Left renal cortex interstitium (tissue), 4 donors: Measurements from ENCODE around the gene LRRFIP1. TPM values are rescaled to one million over a fixed set of nuclear protein-coding genes. Genes with fewer than 3 reads are reported as not detected.
"Not testable (repeated sequence)": the region's sequence is repeated elsewhere in the genome, so short reads cannot be mapped to it uniquely, and the experiment has no call there.

Experiments used
- DNase-seq, 4 donors: peaks; one replicate each; pipeline ENCODE4 v3.0.0-alpha.2; 2013; ENCODE audit warnings: low read depth in 4 of 4, low spot score in 2 of 4, missing footprints in 1 of 4
- polyA plus RNA-seq, 4 donors: library from polyadenylated mRNA; unstranded; fragments of 120-200 nt; gene quantifications; one replicate each; pipeline ENCODE4 v1.2.1, GENCODE V29; 2013; ENCODE audit not compliant: insufficient read length in 4 of 4

Gene LRRFIP1
- polyA plus RNA-seq, 4 donors: 65.9 to 101 (median 88.4) TPM

DNA sequence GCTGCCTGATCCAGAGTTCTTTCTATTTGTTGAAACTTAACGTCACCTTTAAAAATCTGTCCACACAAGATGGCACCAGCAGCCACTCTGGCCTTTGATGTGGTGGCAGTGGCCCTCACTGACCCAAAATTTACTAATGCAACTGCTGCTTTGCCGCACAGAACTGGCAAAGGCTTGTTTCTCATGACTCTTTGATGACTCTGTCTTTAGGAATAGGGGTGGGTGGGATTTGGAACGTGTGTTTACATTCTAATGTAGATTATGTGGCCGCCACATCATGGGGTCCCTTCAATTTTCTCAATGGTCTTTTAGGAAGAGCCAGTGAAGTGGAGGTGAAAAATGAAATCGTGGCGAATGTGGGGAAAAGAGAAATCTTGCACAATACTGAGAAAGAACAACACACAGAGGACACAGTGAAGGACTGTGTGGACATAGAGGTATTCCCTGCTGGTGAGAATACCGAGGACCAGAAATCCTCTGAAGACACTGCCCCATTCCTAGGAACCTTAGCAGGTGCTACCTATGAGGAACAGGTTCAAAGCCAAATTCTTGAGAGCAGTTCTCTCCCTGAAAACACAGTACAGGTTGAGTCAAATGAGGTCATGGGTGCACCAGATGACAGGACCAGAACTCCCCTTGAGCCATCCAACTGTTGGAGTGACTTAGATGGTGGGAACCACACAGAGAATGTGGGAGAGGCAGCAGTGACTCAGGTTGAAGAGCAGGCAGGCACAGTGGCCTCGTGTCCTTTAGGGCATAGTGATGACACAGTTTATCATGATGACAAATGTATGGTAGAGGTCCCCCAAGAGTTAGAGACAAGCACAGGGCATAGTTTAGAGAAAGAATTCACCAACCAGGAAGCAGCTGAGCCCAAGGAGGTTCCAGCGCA is 135.2 kb downstream of the LRRFIP1 start:
- not testable (repeated sequence) for DNase-seq

- DNase-seq: no peak
Observed at GRCh38 chr2:237763812-237764211, 136.4 kb downstream of the LRRFIP1 start.

DNA sequence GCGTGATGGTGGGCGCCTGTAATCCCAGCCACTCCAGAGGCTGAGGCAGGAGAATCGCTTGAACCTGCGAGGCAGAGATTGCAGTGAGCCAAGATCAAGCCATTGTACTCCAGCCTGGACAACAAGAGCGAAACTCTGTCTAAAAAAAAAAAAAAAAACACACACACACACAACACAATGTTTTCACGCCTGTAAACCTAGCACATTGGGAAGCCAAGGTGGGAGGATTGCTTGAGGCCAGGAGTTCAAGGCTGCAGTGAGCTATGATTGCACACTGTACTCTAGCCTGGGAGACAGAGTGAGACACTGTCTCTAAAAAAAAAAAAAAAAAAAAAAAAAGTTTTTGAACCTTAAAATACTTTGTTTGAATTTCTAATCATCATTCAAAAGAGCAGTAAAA is 137.7 kb downstream of the LRRFIP1 start:
- DNase-seq: not testable (repeated sequence)

DNA sequence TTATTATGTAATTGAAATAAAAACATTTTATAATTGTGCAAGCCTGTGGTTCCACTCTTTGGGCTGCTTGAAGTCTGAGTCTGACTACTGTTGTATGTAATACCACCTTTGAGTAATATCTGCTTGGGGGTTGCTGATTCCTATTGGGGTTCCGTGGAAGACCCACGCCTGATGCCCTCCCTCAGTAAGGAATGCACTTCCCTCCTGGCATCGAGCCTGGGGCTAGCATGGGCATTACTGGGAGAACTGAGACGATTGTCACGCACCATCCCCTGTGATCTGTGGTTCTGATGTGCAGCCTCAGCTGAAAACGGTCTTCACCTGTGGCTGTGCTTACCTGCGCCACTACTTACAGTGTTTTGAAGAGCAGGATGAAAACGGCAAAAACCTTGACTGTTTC is 138.5 kb downstream of the LRRFIP1 start:
- no peak for DNase-seq

DNA sequence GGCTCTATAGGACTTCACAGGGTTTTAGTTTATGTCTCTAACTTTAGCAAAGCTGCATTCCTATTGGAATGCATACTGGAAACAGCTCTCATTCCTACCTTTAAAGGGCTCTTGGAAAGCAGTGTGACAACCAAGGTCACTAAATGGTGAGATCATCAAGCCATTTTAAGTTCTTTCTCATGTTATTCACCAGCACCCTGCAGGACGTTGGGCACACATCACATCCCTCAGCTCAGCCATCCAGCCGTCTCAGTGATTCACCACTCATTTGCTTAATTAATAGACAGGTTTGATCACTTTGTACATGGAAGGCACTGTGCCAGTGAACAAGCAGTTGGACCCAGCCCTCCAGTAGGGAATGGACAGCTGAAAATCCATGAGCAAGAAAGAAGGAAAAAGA is 139.0 kb downstream of the LRRFIP1 start:
- DNase-seq: no peak

DNA sequence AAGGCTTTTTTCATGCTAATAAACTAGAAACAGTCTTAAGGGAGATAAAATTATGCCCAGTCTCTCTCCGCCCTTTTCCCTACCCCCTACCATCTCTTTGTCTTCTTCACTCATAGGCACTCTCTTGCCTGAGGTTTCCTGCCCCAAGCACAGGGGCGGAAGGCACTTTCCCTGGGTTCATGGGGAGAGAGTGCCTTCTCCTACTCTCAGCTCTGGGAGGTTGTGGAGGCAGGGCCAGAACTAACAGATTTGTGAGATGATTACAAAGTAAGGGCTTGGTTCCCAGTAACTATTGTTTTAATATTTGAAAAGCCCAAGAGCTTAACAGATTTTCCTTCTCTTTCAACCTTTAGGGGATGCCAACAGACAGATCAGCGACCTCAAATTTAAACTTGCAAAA is 145.1 kb downstream of the LRRFIP1 start:
- no peak for DNase-seq

- DNase-seq: no peak
Observed at GRCh38 chr2:237773826-237774225, 146.4 kb downstream of the LRRFIP1 start.

DNA sequence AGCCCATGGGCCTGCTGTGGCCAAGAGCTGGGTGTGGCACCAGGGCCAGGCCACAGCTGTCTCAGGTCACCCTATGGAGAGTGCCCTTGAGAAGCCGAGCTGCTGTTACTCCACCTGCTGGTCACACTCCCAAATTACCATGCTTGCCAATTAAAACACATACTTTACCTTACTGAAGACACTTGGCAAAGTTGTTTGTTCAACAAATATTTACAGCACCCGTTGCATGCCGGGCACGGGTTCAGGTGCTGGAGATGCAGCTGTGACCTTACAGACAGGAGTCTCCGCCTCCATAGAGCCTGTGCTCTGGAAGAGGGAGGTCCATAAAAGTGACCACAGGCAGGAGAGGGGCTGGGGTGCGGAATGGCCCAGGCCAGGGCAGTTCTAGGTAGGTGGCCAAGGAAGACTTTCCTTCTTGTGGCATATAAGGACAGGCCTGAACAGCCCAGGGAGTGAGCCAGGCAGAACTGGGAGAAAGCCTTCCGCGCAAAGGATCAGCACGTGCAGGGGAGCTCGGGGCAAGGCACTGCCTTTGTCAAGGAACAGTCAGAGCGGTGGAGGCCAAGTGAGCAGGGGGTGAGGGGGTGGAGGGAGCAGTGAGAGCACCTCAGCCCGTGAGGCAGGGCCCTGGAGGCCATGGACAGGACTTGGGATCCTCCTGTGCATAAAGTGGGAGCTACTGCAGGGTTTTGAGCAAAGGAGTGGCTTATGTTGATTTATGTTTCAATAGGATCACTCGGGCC is 147.6 kb downstream of the LRRFIP1 start:
- peak in 3 of 4 donors; percentile 5 to 32 (median 10) for DNase-seq

DNA sequence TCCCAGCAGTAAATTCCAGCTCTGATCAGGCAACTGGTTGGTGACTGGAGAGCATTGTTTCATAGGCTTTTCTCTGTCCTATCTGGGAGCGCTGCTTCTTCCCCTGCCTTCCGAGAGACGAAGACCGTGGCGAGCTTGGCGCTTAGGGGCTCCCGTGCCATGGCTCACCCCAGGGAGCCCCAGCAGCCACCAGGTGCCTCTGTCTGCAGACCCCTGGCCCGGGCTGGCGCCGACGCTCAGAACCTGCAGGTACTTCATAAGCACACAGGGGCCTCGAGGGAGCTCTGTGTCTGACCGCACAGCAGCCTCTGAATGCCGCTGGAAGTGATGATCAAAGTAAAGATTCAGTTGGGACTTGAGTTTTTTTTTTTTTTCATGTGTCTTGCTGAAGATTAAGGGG is 152.1 kb downstream of the LRRFIP1 start:
- no peak for DNase-seq

DNA sequence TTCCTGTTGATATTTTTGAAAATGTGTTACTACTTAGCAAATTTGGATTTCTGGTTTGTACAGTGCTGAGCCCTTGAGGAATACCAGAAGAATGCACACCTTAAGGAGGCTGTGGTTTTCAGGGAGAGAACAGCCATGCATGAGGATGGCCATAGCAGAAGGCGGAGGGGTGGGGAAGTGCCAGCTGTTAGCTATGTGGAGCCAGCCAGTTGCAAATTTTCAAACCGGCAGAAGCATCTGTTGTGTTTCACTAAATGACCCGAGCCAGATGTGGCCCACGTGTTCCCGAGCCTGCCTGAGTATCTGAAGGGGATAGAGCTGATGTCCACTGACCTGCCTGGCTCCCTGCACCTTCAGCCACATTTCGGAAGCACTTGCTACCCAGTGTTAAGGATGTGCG is 154.8 kb downstream of the LRRFIP1 start:
- DNase-seq: no peak

DNA sequence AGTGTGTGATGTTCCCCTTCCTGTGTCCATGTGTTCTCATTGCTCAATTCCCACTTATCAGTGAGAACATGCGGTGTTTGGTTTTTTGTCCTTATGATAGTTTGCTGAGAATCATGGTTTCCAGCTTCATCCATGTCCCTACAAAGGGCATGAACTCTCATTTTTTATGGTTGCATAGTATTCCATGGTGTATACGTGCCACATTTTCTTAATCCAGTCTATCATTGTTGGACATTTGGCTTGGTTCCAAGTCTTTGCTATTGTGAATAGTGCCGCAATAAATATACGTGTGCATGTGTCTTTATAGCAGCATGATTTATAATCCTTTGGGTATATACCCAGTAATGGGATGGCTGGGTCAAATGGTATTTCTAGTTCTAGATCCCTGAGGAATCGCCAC is 156.3 kb downstream of the LRRFIP1 start:
- not testable (repeated sequence) for DNase-seq

DNA sequence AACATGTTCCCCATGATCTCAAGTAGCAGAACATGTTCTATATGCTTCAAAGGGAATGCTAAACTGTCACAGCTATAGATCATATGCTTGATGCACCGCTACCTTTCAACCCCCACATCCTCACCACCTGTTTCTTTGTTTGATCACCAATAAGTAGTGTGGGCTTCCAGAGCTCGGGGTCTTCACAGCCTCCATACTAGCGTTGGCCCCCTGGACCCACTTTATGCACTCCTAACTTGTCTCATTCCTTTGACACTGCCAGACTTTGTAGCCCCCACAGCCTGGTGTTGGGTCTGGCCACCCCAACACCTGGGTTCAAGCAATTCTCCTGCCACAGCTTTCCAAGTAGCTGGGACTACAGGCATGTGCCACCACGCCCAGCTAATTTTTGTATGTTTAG is 159.5 kb downstream of the LRRFIP1 start:
- DNase-seq: no peak

GRCh38 chr2:237790353-237790752 is 163.0 kb downstream of the LRRFIP1 start:
- DNase-seq: no peak

GRCh38 chr2:237791977-237792727 is 164.8 kb downstream of the LRRFIP1 start:
- DNase-seq: no peak

DNA sequence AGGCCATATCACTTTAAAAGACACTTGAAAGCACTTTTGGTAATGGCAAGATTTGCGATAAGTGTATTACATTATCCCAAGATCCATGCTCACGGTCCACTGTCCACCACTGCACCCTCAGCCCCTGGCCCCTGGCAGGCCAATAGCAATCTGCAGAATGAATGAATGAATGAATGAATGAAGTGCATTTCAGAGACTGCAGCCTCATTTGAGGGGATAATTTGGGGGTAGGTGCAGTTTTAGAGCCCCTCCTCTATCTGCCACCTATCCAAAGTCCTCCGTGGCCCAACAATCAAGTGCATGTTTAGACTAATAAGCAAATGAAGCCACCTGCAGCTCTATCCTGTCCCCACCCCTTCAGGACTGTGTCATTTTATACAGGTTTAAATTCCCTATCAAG is 169.9 kb downstream of the LRRFIP1 start:
- DNase-seq: no peak

- DNase-seq: no peak
Observed at GRCh38 chr2:237798236-237799059, 171.1 kb downstream of the LRRFIP1 start, which contains the start of gene RBM44. RBM44 (plus strand) TSS chr2:237798779; CDS start chr2:237813610, 14,831 bp downstream.

DNA sequence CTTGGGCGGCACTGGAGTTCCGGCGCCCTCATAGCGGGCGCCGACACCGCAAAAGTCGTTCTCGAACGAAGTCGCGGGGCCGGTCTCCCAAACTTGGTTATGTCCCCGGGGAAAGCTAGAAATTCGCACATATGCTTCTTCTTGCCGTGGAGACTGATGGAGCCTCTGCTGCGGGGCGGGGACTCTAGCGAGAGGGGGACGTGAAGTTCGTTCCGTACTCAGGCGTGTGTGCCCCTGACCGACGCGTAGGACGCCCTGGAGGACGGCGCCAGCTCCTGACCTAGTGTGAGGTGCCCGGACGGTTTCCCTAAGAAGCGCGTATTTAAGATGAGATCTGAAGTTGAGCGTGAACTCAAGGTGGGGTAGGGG is 171.7 kb downstream of the LRRFIP1 start:
- DNase-seq: no peak

- no peak for DNase-seq
Observed at GRCh38 chr2:237801466-237801865, 174.1 kb downstream of the LRRFIP1 start.

GRCh38 chr2:237806334-237806733 is 178.9 kb downstream of the LRRFIP1 start:
- DNase-seq: no peak

DNA sequence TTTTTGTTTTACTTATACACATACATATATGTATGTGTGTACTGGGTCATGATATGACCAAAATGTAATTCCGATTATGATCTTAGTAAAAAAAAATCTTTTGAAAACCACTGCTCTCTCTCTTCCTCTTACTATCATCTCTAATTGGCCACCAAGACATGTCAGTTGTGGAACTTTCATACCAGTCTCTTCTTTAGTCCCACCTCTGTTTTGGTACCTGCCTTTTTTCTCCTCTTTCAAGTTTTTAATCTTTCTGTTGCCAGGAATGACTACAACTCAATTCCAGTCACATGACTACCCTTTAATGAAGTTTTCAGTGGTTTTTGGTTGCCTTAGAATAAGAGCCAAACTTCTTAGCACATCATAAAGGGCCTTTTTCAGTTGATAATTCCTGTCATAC is 188.2 kb downstream of the LRRFIP1 start:
- DNase-seq: no peak
